PFSK-1 (cell line): ENCODE data around the gene ENTHD1.

Experiments used
- FOXP2 ChIP-seq: optimal IDR thresholded peaks from 2 replicates; pipeline ENCODE3; 2011; ENCODE audit warnings: borderline replicate concordance, control low read depth, inconsistent platforms; ENCODE audit not compliant: insufficient read depth; ENCODE audit errors: extremely low read length, extremely low read depth
- POLR2AphosphoS5 ChIP-seq: IDR thresholded peaks from 2 replicates; pipeline ENCODE4 v1.6.1; 2012; ENCODE audit warnings: low read depth, mild to moderate bottlenecking, control low read depth, low read length, moderate library complexity
- SIN3A ChIP-seq: IDR thresholded peaks from 2 replicates; pipeline ENCODE4 v1.6.1; 2012; ENCODE audit warnings: mild to moderate bottlenecking, low read length, moderate library complexity, borderline replicate concordance; ENCODE audit not compliant: insufficient read depth
- TAF1 ChIP-seq: IDR thresholded peaks from 2 replicates; pipeline ENCODE4 v1.6.1; 2012; ENCODE audit warnings: low read length, control low read depth, borderline replicate concordance; ENCODE audit not compliant: insufficient read depth
- TF ChIP-seq, protein P1 (sequence below), 2 experiments: IDR thresholded peaks; 2 replicates each; pipeline versions ENCODE4 v1.6.1 to v1.8.0; 2011 to 2012; ENCODE audit warnings: low read depth in 2 of 2, low read length in 2 of 2, control low read depth in 1 of 2, inconsistent platforms in 1 of 2, mild to moderate bottlenecking in 1 of 2, moderate library complexity in 1 of 2; ENCODE audit not compliant: insufficient read depth in 1 of 2

ENTHD1 gene

DNA sequence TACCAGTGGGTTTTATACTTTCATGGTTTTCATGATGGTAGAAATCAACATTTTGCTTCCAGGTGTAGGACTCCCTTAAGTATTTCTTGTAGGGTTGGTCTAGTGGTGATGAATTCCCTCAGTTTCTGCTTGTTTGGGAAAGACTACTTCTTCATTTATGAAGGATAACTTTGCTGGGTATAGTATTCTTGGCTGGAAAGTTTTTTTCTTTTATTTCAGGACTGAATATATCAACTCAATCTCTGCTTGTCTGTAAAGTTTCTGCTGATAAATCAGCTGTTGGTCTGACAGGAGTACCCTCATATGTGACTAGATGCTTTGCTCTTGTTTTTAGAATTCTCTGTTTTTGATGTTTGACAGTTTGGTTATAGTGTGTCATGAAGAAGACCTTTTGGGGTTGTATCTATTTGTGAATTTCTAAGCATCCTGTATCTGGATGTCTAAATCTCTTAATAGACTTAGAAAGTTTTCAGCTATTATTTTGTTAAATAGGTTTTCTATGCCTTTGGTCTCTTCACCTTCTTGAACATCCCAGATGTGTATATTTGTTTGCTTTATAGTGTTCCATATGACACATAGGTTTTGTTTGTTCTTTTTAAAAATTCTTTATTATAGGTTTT, 95.9 kb downstream of the ENTHD1 start:
- TF ChIP-seq FOXP2 (no peak), SIN3A (no peak)
- TF ChIP-seq, protein P1, sequence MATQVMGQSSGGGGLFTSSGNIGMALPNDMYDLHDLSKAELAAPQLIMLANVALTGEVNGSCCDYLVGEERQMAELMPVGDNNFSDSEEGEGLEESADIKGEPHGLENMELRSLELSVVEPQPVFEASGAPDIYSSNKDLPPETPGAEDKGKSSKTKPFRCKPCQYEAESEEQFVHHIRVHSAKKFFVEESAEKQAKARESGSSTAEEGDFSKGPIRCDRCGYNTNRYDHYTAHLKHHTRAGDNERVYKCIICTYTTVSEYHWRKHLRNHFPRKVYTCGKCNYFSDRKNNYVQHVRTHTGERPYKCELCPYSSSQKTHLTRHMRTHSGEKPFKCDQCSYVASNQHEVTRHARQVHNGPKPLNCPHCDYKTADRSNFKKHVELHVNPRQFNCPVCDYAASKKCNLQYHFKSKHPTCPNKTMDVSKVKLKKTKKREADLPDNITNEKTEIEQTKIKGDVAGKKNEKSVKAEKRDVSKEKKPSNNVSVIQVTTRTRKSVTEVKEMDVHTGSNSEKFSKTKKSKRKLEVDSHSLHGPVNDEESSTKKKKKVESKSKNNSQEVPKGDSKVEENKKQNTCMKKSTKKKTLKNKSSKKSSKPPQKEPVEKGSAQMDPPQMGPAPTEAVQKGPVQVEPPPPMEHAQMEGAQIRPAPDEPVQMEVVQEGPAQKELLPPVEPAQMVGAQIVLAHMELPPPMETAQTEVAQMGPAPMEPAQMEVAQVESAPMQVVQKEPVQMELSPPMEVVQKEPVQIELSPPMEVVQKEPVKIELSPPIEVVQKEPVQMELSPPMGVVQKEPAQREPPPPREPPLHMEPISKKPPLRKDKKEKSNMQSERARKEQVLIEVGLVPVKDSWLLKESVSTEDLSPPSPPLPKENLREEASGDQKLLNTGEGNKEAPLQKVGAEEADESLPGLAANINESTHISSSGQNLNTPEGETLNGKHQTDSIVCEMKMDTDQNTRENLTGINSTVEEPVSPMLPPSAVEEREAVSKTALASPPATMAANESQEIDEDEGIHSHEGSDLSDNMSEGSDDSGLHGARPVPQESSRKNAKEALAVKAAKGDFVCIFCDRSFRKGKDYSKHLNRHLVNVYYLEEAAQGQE (IDR thresholded peaks at IDR 0.05; ENCODE audit: insufficient read depth in 1 of 2, low read depth in 2 of 2, low read length in 2 of 2) = no peak

DNA sequence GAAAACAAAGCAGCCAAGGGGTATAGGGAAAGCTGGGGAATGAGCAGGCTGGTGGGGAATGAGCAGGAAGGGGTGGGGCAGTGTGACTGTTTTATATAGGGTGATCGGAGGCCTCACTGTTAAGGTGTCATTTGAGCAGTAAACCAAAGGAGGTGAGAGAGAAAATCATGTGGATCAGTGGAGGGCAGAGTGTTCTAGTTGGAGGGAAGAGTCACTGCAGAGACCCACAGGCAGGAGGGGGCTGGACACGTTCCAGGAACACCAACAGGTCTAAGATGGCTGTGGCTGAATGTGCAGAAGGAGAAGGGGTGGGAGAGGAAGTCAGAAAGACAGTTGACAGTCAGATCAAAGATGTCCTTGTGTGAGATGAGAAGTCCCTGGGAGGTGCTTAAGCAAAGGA, 103.8 kb downstream of the ENTHD1 start:
- no peak for TF ChIP-seq SIN3A
- no peak for TF ChIP-seq FOXP2
- no peak for TF ChIP-seq TAF1
- TF ChIP-seq POLR2AphosphoS5 = no peak
- TF ChIP-seq, protein P1 (IDR thresholded peaks at IDR 0.05; ENCODE audit: insufficient read depth in 1 of 2, low read depth in 2 of 2, low read length in 2 of 2) = no peak

DNA sequence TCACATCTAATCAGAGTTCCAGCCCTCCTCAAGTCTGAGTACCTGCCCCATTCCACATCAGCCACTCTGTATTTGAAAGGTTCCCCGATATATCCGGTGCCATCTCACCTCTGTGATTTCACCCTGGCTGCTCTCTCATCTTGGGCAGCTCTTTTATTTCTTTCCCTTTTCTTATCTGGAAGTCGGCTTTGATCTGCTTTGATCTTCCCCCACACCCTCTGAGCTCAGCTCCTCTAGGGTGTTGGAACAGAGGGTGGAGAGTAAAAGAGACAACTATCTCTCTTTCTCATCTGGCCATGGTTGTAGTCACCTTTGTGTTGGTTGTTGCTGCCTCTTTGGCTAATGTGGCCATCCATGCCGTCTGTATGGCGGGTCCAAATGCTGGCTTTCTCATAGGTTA, 108.3 kb downstream of the ENTHD1 start:
- TF ChIP-seq FOXP2 = no peak
- no peak for TF ChIP-seq SIN3A
- TF ChIP-seq TAF1 = no peak
- TF ChIP-seq, protein P1 (IDR thresholded peaks at IDR 0.05; ENCODE audit: insufficient read depth in 1 of 2, low read depth in 2 of 2, low read length in 2 of 2) = no peak
- TF ChIP-seq POLR2AphosphoS5 = no peak

DNA sequence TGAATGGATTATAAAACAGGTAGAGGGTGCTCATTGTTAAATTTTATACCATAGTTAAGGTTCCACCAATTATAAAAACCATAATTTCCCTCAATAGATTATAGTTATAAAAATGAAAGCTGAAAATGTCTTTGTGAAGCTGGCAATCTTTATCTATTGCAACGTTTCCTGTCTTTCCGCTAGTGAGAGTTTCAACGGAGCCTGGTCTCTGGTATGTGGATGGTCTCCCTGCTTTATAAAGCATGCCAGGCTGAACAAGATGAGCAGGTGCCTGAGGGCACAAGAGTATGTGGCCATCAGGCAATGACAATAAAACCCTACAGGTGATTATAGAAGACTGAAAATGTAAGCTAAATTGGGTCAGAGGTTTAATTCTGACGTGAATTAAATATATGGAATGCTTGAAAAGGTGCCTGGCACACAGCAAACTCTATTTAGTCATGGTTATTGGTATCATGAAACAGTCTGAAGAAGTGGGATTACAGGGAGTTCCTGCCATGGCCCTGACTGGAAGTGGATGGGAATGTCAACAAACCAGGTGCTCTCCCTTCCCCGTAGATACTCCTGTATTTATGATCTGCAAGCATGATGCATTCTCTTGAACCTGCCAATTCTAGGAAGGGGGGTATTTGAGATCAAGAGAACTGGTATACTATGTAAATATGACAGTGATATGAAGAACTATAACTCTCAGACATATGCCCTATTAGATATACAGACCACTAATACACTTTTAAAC, 115.7 kb downstream of the ENTHD1 start:
- TF ChIP-seq POLR2AphosphoS5 = no peak

DNA sequence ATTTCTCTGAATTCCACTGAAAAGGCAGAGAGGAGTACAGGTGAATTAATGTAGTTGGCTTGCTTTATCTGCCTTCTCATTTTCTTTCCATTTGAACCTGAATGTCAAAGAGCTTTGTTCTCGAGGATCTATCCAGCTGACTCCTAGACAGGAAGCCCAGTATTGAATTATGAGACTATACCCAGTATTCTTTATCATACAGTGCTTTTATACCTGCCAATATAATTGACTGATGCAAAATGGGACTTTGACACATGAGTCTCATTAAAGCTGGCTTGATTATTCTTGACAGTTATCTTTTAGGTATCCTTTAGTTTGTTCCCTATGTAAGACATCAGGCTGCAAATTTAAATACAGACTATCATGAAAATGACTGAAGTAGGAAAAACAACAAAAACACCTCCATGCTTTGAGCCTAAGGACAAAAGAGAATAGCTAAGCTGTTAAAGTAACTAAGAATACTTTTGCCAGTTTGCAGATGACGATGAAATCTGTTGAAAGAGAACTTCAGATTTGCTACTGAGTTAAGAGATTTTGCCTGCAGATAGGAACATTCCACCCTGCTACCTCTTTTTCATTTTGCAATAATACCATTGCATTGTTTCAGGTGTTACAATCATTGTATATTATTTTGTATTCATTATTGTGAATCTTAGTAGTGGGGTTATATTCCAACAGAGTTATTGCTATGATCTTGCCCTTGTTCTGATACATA, 117.1 kb downstream of the ENTHD1 start:
- TF ChIP-seq SIN3A (no peak), POLR2AphosphoS5 (no peak), TAF1 (no peak), FOXP2 (no peak)
- TF ChIP-seq, protein P1 (IDR thresholded peaks at IDR 0.05; ENCODE audit: insufficient read depth in 1 of 2, low read depth in 2 of 2, low read length in 2 of 2) = no peak
